ENCODE data around the gene TFAP2C.

GRCh38 chr20:56627122-56628014 is 1.7 kb upstream of the TFAP2C start:
- TF ChIP-seq CTCF (IDR thresholded peaks at IDR 0.05) (no peak), POLR2AphosphoS5 (IDR thresholded peaks at IDR 0.05) (no peak), POLR2A (IDR thresholded peaks at IDR 0.05) (no peak)

All from transverse colon (tissue), 4 donors.